ENCODE measurements around the gene CAPN5.

- TF ChIP-seq YY1 (IDR thresholded peaks at IDR 0.05; ENCODE audit: insufficient read depth, insufficient read length) (no peak), ZNF274 (IDR thresholded peaks at IDR 0.05; ENCODE audit: low read depth, low read length) (no peak)
Measured at GRCh38 chr11:77167111-77167626, 100.4 kb downstream of the CAPN5 start.
